ENCODE data around the gene CXorf66. TPM values are rescaled to one million over a fixed set of nuclear protein-coding genes. Genes with fewer than 3 reads are reported as not detected.

CXorf66 gene
- total RNA-seq, 2 donors from 2014 or later, result not detected

DNA sequence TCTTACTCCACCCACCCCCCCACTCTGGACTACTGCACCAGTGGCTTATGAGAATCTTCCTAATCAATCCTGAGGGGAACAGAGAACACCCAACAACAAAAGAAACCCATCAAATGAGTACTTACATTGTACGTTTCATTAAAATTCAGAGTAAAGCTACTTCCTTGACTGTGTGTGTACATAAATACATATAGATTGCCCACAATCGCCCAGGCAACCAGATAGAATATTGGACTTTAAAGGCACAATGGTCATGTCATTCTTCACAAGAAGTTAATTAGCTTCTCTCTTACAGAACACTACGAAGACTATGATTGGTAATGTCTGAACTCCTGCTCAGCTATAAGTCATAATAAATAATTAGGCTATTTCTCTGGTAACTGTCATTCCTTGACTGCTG, 20.2 kb downstream of the CXorf66 start:
- H3K36me3 ChIP-seq, result no peaks in the 10 kb centered on the region
- no peak overlapping the region for H3K27ac ChIP-seq
- TF ChIP-seq, protein P1, sequence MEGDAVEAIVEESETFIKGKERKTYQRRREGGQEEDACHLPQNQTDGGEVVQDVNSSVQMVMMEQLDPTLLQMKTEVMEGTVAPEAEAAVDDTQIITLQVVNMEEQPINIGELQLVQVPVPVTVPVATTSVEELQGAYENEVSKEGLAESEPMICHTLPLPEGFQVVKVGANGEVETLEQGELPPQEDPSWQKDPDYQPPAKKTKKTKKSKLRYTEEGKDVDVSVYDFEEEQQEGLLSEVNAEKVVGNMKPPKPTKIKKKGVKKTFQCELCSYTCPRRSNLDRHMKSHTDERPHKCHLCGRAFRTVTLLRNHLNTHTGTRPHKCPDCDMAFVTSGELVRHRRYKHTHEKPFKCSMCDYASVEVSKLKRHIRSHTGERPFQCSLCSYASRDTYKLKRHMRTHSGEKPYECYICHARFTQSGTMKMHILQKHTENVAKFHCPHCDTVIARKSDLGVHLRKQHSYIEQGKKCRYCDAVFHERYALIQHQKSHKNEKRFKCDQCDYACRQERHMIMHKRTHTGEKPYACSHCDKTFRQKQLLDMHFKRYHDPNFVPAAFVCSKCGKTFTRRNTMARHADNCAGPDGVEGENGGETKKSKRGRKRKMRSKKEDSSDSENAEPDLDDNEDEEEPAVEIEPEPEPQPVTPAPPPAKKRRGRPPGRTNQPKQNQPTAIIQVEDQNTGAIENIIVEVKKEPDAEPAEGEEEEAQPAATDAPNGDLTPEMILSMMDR (IDR thresholded peaks at IDR 0.05), result no peak
- no peaks in the 10 kb centered on the region for H3K27me3 ChIP-seq
- no peak overlapping the region for H3K4me3 ChIP-seq
- no peaks in the 10 kb centered on the region for H3K9me3 ChIP-seq
- DNase-seq (ENCODE audit: low spot score), result no peak
- H3K4me1 ChIP-seq, result no peaks in the 10 kb centered on the region

DNA sequence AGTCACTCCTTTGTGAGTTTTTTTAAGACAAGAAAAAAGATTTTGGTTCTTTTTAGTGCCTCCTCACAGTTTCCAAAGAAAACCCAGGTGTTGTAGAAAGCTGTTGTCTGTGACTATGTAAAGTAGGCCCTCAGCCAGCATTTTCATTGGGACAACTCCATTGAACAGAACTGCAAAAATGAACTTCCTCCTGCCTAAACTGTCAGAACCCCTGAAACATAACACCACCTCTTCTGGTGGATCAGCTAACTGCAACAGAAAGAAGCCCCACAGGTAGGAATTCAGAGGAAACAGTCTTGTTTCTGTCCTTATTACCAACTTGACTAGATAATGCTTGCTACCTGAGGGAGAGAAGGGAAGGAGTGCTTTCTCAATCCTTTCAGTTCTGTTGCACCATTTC, 29.1 kb downstream of the CXorf66 start:
- TF ChIP-seq, protein P1 (IDR thresholded peaks at IDR 0.05), result no peak
- Histone ChIP-seq H3K9me3 (no peaks in the 10 kb centered on the region), H3K27me3 (no peaks in the 10 kb centered on the region), H3K36me3 (no peaks in the 10 kb centered on the region), H3K4me3 (no peak overlapping the region), H3K27ac (no peak overlapping the region), H3K4me1 (no peaks in the 10 kb centered on the region)
- DNase-seq (ENCODE audit: low spot score), result no peak

DNA sequence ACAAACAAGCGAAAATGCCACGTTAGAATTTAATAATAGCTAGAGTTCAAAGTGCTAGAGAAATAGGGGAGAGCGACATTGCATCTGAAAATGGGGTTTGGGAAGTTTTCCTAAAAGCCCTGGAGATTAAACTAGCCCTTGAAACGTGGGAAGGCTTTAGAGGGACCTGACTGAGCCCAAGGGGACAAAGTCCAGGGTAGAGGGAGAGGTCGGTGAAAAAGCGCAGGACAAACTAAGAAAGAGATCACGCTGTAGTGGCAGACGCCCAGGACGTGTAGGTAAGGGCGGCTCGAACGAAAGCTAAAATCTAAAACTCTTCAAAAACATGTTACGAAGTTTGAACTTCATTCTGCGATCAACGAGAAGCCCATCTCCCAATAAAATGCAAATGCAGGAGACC, 31.4 kb downstream of the CXorf66 start:
- no peak for DNase-seq (ENCODE audit: low spot score)
- Histone ChIP-seq H3K36me3 (no peaks in the 10 kb centered on the region), H3K9me3 (no peaks in the 10 kb centered on the region), H3K4me3 (peak overlapping the region; percentile 58 to 79), H3K27ac (peak overlapping the region; percentile 92 to 96), H3K27me3 (no peaks in the 10 kb centered on the region), H3K4me1 (no peaks in the 10 kb centered on the region)
- TF ChIP-seq, protein P1 (IDR thresholded peaks at IDR 0.05), result no peak

DNA sequence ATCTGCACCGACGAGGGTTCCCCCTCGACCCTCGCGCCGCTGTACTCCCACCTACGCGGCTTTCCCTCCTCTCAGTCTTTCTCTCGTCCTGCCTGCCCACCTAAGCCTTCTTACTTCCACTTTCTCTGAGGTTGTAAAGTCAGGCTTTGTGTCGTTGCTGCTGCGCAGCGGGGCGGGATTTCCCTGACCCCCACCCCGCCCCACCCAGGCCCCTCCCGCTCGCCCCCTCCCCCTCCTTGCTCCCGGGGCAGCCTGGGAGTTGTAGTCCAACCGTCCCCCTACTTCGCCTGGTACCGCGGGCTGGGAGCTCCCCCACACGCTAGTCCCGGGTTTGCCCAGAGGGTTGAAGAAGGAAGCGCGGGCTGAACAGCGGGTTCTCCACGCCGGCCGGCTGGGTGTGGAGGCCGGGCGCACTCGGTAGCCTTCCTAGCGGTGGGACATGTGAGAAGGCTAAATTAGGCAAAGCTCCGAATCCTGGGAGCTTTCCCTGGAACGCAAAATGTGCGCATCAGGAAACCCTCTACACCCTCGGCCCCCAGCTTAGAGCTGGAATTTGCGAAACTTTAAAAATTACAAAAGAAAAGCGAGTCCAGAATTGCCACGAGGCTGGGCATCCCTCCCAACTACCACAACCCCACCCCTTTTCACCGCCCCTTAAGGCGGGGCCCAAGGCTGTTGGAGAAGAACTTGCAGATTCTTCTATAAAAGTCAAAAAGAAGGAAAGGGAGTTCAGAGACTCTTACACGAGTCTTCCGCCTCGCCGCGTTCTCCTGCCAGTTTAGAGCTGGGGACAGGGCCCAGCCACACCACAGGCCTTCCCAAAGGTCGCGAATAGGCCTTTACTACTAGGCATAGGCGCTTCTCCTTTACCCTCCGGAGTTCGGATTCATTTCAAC, 32.2 kb downstream of the CXorf66 start, which contains the start of gene ATP11C:
ATP11C (minus strand) TSS at position 153 of the 896 bp plus-strand sequence. CDS start 1,011 bp downstream, outside the sequence.
- no peaks in the 10 kb centered on the region for H3K36me3 ChIP-seq
- no peaks in the 10 kb centered on the region for H3K27me3 ChIP-seq
- peak within 1 kb of the TSS; percentile 92 to 96 for H3K27ac ChIP-seq
- peak within 1 kb of the TSS; percentile 58 to 79 for H3K4me3 ChIP-seq
- peak; percentile 82 for DNase-seq (ENCODE audit: low spot score)
- TF ChIP-seq, protein P1 (IDR thresholded peaks at IDR 0.05), result peak in 1 of 2 donors; percentile 45
- no peaks in the 10 kb centered on the region for H3K4me1 ChIP-seq
- no peaks in the 10 kb centered on the region for H3K9me3 ChIP-seq

DNA sequence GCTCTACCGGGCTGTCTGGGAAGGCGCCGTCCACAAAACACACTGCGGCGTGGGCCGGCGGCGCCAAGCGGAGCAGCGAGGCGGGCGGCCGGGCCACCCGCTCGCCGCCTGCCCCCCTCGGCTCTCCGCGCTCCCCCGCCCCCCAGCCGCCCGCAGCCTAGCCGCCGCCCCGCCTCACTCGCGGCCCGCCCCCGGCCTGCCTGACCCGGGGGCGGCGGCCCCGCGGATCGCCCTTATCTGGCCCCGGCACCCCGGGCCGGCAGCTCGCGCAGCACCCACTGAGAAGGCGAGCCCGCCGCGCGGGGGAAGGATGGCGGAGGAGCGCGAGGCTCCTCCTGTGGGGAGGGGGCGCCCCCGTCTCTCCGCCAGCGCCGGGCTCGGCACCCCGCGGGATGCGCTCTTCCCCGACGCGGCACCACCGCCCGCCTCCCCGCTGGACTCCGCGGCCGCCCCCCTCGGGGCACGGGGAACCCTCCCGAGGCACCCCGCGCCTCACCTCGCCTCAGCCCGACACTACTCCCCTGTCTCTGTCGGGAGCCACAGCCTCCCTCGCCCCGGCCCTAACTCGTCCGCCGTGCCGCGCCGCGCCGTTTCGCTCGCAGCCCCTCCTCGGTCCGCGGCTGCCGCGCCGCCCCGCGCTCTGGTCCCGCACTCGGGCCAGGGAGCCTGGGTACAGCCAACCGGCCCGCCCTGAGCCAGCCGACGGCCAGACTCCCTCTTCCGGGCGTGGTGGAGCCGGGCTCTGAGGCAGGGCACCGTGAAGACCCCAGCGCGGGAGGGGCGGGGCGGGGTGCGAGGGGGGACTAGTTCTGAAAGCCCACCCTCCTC, 33.0 kb downstream of the CXorf66 start:
- peak overlapping the region; percentile 92 to 96 for H3K27ac ChIP-seq
- TF ChIP-seq, protein P1 (IDR thresholded peaks at IDR 0.05), result no peak
- DNase-seq (ENCODE audit: low spot score), result no peak
- no peaks in the 10 kb centered on the region for H3K36me3 ChIP-seq
- peak overlapping the region; percentile 58 to 79 for H3K4me3 ChIP-seq
- H3K27me3 ChIP-seq, result no peaks in the 10 kb centered on the region
- H3K4me1 ChIP-seq, result no peaks in the 10 kb centered on the region
- no peaks in the 10 kb centered on the region for H3K9me3 ChIP-seq
